ENCODE results near the gene SCRN2. TPM values are rescaled to one million over a fixed set of nuclear protein-coding genes. Genes with fewer than 3 reads are reported as not detected.

SCRN2 gene
- total and polyA plus RNA-seq, 2 of the 13 experiments (the other 11 are each of a cell fraction or from before 2014, with no cell fraction given): 21.7 to 29.5 TPM

- TF ChIP-seq ARID3A (IDR thresholded peaks at IDR 0.05; ENCODE audit: low read depth, low read length) (0 out of 2 replicates have a peak, but pooled peaks have one; percentile 22), ZNF550 (CRISPR knock-in tag; IDR thresholded peaks at IDR 0.05; ENCODE audit: borderline replicate concordance) (peak; percentile 74; the same call in 1 of the 2 replicates), ZNF569 (CRISPR knock-in tag; IDR thresholded peaks at IDR 0.05; ENCODE audit: borderline replicate concordance) (no peak), ZNF24 (IDR thresholded peaks at IDR 0.05) (no peak), DMTF1 (CRISPR knock-in tag; IDR thresholded peaks at IDR 0.05) (no peak), HNRNPH1 (optimal IDR thresholded peaks at IDR 0.05; ENCODE audit: low read depth, low read length) (peak; percentile 45), NR2F1 (CRISPR knock-in tag; IDR thresholded peaks at IDR 0.05) (no peak), ZNF788 (CRISPR knock-in tag; IDR thresholded peaks at IDR 0.05; ENCODE audit: borderline replicate concordance) (peak; percentile 81; the same call in 1 of the 2 replicates), ZNF557 (CRISPR knock-in tag; IDR thresholded peaks at IDR 0.05) (no peak), EHMT2 (IDR thresholded peaks at IDR 0.05; ENCODE audit: borderline replicate concordance, low read depth, low read length) (no peak), IRF2 (CRISPR knock-in tag; IDR thresholded peaks at IDR 0.05) (peak; percentile 93), RNF2 (conservative IDR thresholded peaks at IDR 0.05; ENCODE audit: low read depth) (0 out of 2 replicates have a peak, but pooled peaks have one; percentile 31), PAXIP1 (CRISPR knock-in tag; conservative IDR thresholded peaks at IDR 0.05) (peak; percentile 39; the same call in 1 of the 2 replicates), BCLAF1 (IDR thresholded peaks at IDR 0.05) (no peak), ZNF614 (CRISPR knock-in tag; IDR thresholded peaks at IDR 0.05; ENCODE audit: borderline replicate concordance) (peak; percentile 87; the same call in 1 of the 2 replicates), SIN3B (IDR thresholded peaks at IDR 0.05; ENCODE audit: low read length) (peak; percentile 79), PCBP1 (IDR thresholded peaks at IDR 0.05; ENCODE audit: borderline replicate concordance, low read depth, low read length) (0 out of 2 replicates have a peak, but pooled peaks have one; percentile 66)
These were observed 9.8 kb downstream of the SCRN2 start, which contains the start of the genes LRRC46 and MRPL10 (continued) for GRCh38 chr17:47831003-47831933.

Data from HepG2 (cell line).